ENCODE data around the gene GALNS. TPM values are rescaled to one million over a fixed set of nuclear protein-coding genes. Genes with fewer than 3 reads are reported as not detected.

The GALNS gene
- total and polyA plus RNA-seq, 2 of the 8 experiments (the other 6 are each of a cell fraction or from before 2014, with no cell fraction given) = 8.9 to 17.8 TPM

DNA sequence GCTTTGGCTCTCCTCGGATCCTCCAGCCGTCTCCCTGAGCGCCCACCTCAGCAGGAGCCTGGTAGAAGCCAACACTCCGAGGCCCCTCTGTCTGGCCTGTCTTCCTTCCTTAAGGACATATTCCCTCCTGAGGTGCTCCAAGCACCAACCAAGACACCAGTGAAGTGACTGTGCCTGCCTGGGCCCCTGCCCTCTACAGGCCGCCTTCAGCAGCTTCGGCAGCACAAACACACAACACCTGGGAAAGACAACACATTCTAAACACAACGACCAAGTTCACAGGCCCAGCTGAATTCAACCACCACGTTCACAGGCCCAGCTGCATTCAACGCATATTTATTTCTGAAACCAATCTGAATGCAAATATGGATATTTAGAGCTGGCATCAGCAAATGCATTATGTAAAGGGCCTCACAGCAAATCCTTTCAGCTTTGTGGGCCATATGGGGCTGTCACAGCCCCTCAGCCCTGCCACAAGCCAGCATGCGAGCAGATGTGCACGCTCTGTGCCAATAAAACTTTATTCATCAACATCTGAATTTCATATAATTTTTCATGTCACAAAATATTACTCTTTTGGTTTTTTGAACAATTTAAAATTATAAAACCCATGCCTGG lies 12.2 kb downstream of the GALNS start (continued):
- TF ChIP-seq, protein P1, sequence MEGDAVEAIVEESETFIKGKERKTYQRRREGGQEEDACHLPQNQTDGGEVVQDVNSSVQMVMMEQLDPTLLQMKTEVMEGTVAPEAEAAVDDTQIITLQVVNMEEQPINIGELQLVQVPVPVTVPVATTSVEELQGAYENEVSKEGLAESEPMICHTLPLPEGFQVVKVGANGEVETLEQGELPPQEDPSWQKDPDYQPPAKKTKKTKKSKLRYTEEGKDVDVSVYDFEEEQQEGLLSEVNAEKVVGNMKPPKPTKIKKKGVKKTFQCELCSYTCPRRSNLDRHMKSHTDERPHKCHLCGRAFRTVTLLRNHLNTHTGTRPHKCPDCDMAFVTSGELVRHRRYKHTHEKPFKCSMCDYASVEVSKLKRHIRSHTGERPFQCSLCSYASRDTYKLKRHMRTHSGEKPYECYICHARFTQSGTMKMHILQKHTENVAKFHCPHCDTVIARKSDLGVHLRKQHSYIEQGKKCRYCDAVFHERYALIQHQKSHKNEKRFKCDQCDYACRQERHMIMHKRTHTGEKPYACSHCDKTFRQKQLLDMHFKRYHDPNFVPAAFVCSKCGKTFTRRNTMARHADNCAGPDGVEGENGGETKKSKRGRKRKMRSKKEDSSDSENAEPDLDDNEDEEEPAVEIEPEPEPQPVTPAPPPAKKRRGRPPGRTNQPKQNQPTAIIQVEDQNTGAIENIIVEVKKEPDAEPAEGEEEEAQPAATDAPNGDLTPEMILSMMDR (IDR thresholded peaks at IDR 0.05; ENCODE audit: control extremely low read depth in 1 of 3, insufficient read depth in 1 of 3, low read depth in 1 of 3, low read length in 3 of 3) = peak in 2 of 3 experiments; percentile 35 to 47; a peak in 2 of 4 replicates
- TF ChIP-seq PHF8 (conservative IDR thresholded peaks at IDR 0.05; ENCODE audit: low read depth, low read length) = no peak
- TF ChIP-seq RAD21 (IDR thresholded peaks at IDR 0.05 in 1 of 2, conservative IDR thresholded peaks at IDR 0.05 in 1 of 2; ENCODE audit: low read depth in 2 of 2, low read length in 2 of 2) = peak in 1 of 2 experiments; percentile 29; a peak in 1 of 4 replicates
